ENCODE data around the gene TMEM244.

Gene TMEM244

GRCh38 chr6:129801909-129802308 is 59.2 kb downstream of the TMEM244 start:
- no peak overlapping the region for H3K27ac ChIP-seq
- H3K4me3 ChIP-seq (ENCODE audit: low read depth, low read length), result no peak overlapping the region
- no peak for TF ChIP-seq CTCF (IDR thresholded peaks at IDR 0.05; ENCODE audit: low read depth, low read length)
- no peaks in the 10 kb centered on the region for H3K36me3 ChIP-seq
- no peaks in the 10 kb centered on the region for H3K27me3 ChIP-seq (ENCODE audit: insufficient read depth, low read depth, severe bottlenecking)
- H3K9me3 ChIP-seq (ENCODE audit: severe bottlenecking), result no peaks in the 10 kb centered on the region
- no peak for DNase-seq

GRCh38 chr6:129795261-129795660 is 65.9 kb downstream of the TMEM244 start:
- no peak overlapping the region for H3K4me3 ChIP-seq (ENCODE audit: low read depth, low read length)
- no peak for TF ChIP-seq CTCF (IDR thresholded peaks at IDR 0.05; ENCODE audit: low read depth, low read length)
- H3K27ac ChIP-seq, result no peak overlapping the region
- no peak for DNase-seq
- no peaks in the 10 kb centered on the region for H3K36me3 ChIP-seq
- H3K9me3 ChIP-seq (ENCODE audit: severe bottlenecking), result no peaks in the 10 kb centered on the region
- no peaks in the 10 kb centered on the region for H3K27me3 ChIP-seq (ENCODE audit: insufficient read depth, low read depth, severe bottlenecking)

- Histone ChIP-seq H3K4me3 (ENCODE audit: low read depth, low read length) (no peak overlapping the region), H3K9me3 (ENCODE audit: severe bottlenecking) (no peaks in the 10 kb centered on the region), H3K27me3 (ENCODE audit: insufficient read depth, low read depth, severe bottlenecking) (no peaks in the 10 kb centered on the region), H3K27ac (no peak overlapping the region), H3K36me3 (no peaks in the 10 kb centered on the region)
- no peak for DNase-seq
- TF ChIP-seq CTCF (IDR thresholded peaks at IDR 0.05; ENCODE audit: low read depth, low read length), result no peak
Measured at GRCh38 chr6:129793447-129793846, 67.7 kb downstream of the TMEM244 start.

- Histone ChIP-seq H3K27ac (no peak overlapping the region), H3K36me3 (no peaks in the 10 kb centered on the region), H3K27me3 (ENCODE audit: insufficient read depth, low read depth, severe bottlenecking) (no peaks in the 10 kb centered on the region), H3K9me3 (ENCODE audit: severe bottlenecking) (no peaks in the 10 kb centered on the region), H3K4me3 (ENCODE audit: low read depth, low read length) (no peak overlapping the region)
- no peak for TF ChIP-seq CTCF (IDR thresholded peaks at IDR 0.05; ENCODE audit: low read depth, low read length)
- DNase-seq, result no peak
Measured at GRCh38 chr6:129792049-129792448, 69.1 kb downstream of the TMEM244 start.

GRCh38 chr6:129790785-129791184 is 70.3 kb downstream of the TMEM244 start:
- no peak overlapping the region for H3K27ac ChIP-seq
- no peak for DNase-seq
- TF ChIP-seq CTCF (IDR thresholded peaks at IDR 0.05; ENCODE audit: low read depth, low read length), result no peak
- H3K9me3 ChIP-seq (ENCODE audit: severe bottlenecking), result no peaks in the 10 kb centered on the region
- H3K27me3 ChIP-seq (ENCODE audit: insufficient read depth, low read depth, severe bottlenecking), result no peaks in the 10 kb centered on the region
- no peak overlapping the region for H3K4me3 ChIP-seq (ENCODE audit: low read depth, low read length)
- H3K36me3 ChIP-seq, result no peaks in the 10 kb centered on the region

- Histone ChIP-seq H3K36me3 (no peaks in the 10 kb centered on the region), H3K4me3 (ENCODE audit: low read depth, low read length) (no peak overlapping the region), H3K27ac (no peak overlapping the region), H3K27me3 (ENCODE audit: insufficient read depth, low read depth, severe bottlenecking) (no peaks in the 10 kb centered on the region), H3K9me3 (ENCODE audit: severe bottlenecking) (no peaks in the 10 kb centered on the region)
- DNase-seq, result no peak
- TF ChIP-seq CTCF (IDR thresholded peaks at IDR 0.05; ENCODE audit: low read depth, low read length), result no peak
Measured at GRCh38 chr6:129789974-129790373, 71.1 kb downstream of the TMEM244 start.

Measured in WERI-Rb-1 (cell line).